Mesodermal cell (in vitro differentiated cells): ENCODE data around the gene PITX2.

ENCODE experiments used
- H3K27ac ChIP-seq: 2 replicates; pipeline ENCODE4 v1.7.0; 2013; ENCODE audit warnings: mild to moderate bottlenecking, low read depth, low read length, moderate library complexity; ENCODE audit not compliant: severe bottlenecking
- H3K36me3 ChIP-seq: 2 replicates; pipeline ENCODE4 v1.7.1; 2013; ENCODE audit warnings: mild to moderate bottlenecking, low read length, moderate library complexity; ENCODE audit not compliant: control insufficient read depth, insufficient read depth
- H3K4me1 ChIP-seq: one replicate; pipeline ENCODE4 v1.7.1; 2013; ENCODE audit warnings: mild to moderate bottlenecking, low read length; ENCODE audit not compliant: insufficient read depth, control insufficient read depth, poor library complexity, severe bottlenecking
- H3K4me3 ChIP-seq: 2 replicates; pipeline ENCODE4 v1.7.0; 2013; ENCODE audit warnings: low read length, control low read depth, mild to moderate bottlenecking; ENCODE audit not compliant: insufficient read depth, poor library complexity, severe bottlenecking; ENCODE audit errors: extremely low read depth
- H3K9me3 ChIP-seq: 2 replicates; pipeline ENCODE4 v1.7.1; 2013; ENCODE audit warnings: mild to moderate bottlenecking, low read length, moderate library complexity; ENCODE audit not compliant: control insufficient read depth
- WGBS, 2 experiments: methylation state at CpG; one replicate each; pipeline ENCODE4 v1.1.5; 2013; ENCODE audit warnings: missing lambda C conversion rate in 2 of 2; ENCODE audit not compliant: insufficient coverage in 2 of 2; 5-methylcytosine and 5-hydroxymethylcytosine counted together

Gene PITX2

DNA sequence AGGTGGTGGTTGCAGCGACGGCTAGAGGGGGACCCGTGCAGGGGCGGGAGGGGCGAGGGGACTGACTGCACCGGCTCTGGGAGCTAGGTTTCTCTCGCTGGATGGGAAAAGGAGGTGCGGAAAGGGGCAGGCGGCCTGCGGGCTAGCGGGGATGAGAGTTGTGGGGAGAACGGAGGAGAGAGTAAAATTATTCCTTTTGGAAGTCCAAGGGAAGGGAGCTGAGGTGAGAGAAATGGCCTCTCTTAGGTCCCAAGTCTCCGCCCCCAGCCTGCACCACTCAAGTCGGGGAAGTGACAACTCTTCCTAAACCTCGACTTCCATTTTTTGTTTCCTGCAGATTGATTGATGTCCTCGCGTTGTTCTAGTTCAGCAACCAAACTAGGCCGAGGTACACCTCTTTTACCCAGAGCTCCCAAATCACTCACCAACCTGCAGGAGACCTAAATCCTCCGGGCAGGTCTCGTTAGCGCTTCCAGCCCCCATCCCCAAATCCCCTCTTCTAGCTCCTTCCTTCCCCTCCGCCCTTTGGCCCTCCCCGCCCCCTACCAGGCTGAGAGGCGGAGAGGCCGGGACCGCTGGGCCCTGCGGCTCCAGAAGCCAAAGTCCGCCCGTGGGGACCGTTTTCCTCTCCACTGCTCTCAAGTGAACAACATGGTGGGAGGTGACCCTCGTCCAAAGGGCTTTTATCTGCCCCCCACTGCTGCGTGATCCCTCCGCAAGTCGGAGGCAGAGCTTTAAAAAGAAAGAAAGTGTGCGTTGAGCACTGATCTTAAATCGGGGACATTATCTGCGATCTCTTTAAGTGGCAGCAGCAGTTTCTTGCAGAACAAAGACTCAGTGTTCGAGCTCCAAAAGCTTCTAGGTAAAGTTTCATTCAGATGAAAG, 7.3 kb downstream of the PITX2 start:
- Histone ChIP-seq H3K27ac (peak overlapping the region; percentile 88), H3K9me3 (peaks cover 7% of the 10 kb centered on the region), H3K4me1 (peaks cover 34% of the 10 kb centered on the region), H3K36me3 (peaks cover 50% of the 10 kb centered on the region), H3K4me3 (peak overlapping the region; percentile 66)
- 0 to 1% methylated on average over 31 to 33 of the region's 38 CpGs for WGBS, 2 experiments

DNA sequence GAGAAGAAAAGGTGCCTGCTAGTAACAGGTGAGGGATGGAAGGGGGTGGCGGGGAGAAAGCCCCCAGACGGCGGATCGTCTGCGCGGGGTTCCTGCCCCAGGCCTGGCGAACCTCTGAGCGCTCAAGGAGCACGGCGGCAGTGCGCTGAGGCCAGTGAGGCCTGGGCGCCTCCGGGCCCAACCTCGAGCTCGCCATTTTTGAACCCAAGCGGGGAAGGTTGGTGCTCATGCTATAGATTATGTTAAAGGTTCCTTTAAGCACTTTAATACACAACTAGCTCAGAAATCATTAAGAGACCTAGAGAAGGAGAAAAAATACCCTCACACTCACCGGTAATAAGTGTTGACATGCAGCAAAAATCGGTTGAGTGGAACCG, 7.9 kb downstream of the PITX2 start:
- peak overlapping the region; percentile 88 for H3K27ac ChIP-seq
- peaks cover 49% of the 10 kb centered on the region for H3K36me3 ChIP-seq
- H3K4me1 ChIP-seq: peaks cover 40% of the 10 kb centered on the region
- WGBS, 2 experiments: 0 to 1% methylated on average over 3 to 10 of the region's 19 CpGs
- H3K4me3 ChIP-seq: peak overlapping the region; percentile 66
- H3K9me3 ChIP-seq: peaks cover 7% of the 10 kb centered on the region

DNA sequence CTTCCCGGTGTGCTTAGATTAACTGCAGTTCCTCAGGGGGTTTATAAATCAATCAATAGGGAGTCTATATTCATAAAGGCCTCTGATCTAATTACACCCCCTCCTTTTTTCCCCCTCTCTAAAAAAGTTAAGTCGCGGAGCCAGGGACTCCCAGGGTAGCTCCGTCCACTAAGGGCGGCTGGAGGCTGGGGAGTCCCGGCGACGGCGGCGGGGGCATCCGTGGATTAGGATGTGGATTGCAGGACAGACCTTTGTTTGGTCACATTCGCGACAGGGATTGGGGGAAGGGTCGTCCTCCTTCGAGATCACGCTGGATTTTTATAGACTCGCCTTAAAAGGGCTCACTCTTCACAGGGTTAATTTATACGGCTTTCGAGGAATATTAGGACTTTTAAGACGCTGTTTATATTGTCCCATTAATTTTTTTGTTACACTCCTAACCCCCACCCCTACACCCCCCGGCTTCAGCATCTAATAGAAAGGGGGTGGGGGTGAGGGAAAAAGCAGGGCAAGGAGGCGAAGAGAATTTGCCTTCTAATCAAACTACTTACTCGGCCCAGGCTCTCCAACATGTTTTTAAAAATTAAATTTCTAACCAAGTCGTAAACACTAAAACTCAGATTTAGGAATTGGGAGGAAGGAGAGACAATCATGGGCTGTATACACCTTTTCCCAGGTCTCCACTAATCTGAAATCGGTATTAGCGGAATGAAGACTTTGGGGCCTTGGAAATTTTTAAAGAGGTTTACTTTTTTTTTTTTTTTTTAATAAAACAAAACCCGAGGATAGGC, 8.5 kb downstream of the PITX2 start:
- Histone ChIP-seq H3K4me3 (peak overlapping the region; percentile 66), H3K4me1 (peaks cover 46% of the 10 kb centered on the region), H3K36me3 (peaks cover 45% of the 10 kb centered on the region), H3K27ac (peak overlapping the region; percentile 88), H3K9me3 (peaks cover 7% of the 10 kb centered on the region)
- WGBS, 2 experiments: 0 to 4% methylated on average over 7 to 14 of the region's 27 CpGs

DNA sequence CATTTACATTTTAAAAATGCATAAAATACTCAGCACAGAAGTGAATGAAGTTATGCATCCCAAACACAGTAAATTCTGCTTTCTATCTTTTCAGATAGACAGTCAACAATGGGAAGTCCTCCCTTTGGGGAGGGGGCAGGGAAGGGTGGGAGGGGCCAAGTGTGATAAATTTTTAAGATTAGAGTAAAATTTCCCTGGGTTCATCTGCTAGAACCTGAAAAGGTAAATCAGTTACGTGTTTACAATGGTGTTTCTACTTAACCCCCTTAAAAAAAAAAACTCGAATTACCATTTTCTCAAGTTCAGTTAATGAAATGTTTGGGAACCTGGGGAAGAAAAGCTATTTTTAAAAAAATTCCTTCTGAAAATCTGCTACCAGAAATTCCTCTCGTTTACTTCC, 9.1 kb downstream of the PITX2 start:
- H3K9me3 ChIP-seq: peaks cover 7% of the 10 kb centered on the region
- peaks cover 40% of the 10 kb centered on the region for H3K36me3 ChIP-seq
- H3K27ac ChIP-seq: peak overlapping the region; percentile 88
- 0% methylated on average over 1 of the region's 3 CpGs; no CpG with 5 or more reads in 1 of the 2 experiments for WGBS, 2 experiments
- peaks cover 42% of the 10 kb centered on the region for H3K4me1 ChIP-seq
- H3K4me3 ChIP-seq: peak overlapping the region; percentile 66

DNA sequence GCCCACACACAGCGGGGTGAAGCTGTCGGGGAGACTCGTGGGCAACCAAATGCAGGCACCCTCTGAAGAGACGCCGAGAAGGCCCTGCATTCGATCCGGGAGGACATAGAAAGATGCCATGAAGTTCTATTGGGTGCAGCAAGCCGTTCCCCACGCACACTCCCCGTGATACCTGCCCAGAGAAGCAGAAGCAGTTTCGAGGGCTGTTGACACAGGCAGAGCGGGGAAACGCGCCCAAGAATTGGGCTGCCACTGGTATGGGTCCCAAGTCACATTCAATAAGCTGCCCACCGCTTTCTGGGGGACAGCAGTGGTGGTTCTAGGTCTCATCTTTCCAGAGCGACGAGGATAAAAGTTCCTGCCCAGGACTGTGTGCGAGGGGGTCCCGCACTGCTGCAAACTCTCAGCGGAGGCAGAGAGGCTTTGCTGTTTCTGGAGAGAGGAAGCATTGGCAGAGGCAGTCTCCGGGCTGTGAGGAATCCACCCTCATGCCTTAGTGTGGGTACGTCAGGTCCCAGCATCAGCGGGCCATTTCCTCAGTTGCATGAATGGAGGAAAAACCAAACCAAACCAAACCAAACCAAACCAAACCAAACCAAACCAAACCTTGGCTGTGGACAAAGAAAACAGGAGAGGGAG, 10.1 kb downstream of the PITX2 start:
- H3K4me1 ChIP-seq: peaks cover 33% of the 10 kb centered on the region
- 93 to 96% methylated on average over 15 to 19 of the region's 23 CpGs for WGBS, 2 experiments

DNA sequence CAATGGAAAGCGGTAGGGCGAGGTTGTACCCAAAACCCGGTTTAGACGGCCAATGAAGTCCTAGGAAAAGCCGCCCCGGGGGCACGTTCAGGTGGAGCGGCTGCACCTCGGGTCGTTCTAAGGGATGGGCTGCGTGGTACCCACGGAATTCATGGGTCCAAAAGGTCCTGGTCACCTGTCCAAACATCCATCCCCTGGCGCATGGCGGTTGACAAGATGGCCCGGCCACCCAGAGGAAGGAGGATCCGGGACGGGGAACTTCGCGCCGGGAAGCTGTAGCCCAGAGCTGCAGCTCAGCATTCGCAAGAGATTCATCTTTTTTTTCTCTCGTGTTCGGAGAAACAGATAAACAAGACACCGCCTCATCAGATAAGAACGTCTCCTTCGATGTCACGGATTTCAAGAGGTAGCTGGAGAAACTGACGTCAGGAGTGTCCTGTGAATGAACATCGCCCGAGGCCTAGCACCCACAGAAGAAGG, 10.9 kb downstream of the PITX2 start:
- H3K36me3 ChIP-seq: peaks cover 42% of the 10 kb centered on the region
- H3K4me3 ChIP-seq: no peak overlapping the region
- no peak overlapping the region for H3K27ac ChIP-seq
- peaks cover 7% of the 10 kb centered on the region for H3K9me3 ChIP-seq
- 95 to 97% methylated on average over 25 to 28 of the region's 30 CpGs for WGBS, 2 experiments
- peaks cover 27% of the 10 kb centered on the region for H3K4me1 ChIP-seq

More for the DNA sequence above, 10.1 kb downstream of the PITX2 start:
- Histone ChIP-seq H3K9me3 (peaks cover 7% of the 10 kb centered on the region), H3K27ac (peak overlapping the region; percentile 10), H3K36me3 (peaks cover 44% of the 10 kb centered on the region), H3K4me3 (peak overlapping the region; percentile 66)

DNA sequence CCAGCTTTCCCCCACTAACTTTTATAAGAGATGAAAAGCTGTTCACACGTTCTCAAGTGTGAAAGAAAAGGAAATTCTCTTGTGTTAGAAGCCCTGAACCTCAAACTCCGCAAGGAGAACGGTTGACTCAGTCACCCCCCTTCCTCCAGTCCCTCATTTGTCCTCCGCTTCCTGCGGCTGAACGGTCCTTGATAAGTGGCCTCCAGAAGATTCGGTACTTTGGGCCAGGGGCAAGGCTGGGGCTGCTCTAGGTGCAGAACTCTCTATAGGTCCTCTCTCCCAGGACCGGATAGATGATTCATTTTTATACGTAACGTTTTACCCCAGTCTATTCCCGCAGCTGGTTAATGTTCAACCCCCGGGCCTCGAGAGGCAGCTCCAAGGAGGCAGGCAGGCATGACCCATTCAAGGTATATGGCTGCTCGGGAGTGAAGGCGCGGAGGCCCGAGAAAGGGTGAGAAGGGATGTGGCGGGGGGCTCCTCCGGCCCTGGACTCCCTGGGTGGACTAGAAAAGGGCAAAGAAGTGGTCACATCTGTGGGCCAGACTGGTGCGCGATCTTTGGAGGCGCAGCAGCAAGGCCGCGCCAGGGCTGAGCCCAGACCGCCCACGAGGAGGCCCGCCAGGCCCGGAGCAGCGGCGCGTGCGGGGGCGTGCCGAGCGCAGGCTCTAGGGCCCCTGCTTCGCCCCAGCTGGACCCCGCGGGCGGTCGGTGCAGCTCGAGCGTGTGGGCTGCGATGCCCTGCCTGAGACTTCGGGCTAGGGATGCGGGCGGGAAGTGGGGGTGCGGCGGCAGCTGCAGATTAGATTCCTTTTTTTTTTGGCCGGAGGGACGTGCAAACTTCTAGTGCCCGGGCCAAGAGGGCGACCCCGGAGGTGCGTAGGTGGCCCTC, 11.7 kb downstream of the PITX2 start:
- peaks cover 20% of the 10 kb centered on the region for H3K4me1 ChIP-seq
- H3K4me3 ChIP-seq: no peak overlapping the region
- no peak overlapping the region for H3K27ac ChIP-seq
- H3K9me3 ChIP-seq: peaks cover 7% of the 10 kb centered on the region
- H3K36me3 ChIP-seq: peaks cover 42% of the 10 kb centered on the region
- WGBS, 2 experiments: 93 to 98% methylated on average over 41 to 45 of the region's 54 CpGs

DNA sequence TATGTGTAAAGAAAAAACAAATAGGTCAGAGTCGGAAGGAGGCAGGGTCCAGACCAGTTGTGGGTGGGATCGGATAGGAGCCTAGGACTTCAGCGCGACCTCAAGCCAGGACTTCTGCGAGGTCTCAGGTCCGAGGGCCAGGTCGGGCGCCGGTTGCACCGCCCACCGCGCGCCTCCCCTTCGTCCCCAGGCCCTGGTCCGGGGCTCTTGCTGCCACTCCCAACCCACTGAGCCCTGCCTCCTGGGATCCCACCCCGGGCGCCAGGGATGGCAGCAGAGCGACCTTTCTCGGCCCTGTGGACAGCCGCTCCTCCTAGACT, 12.3 kb downstream of the PITX2 start:
- Histone ChIP-seq H3K9me3 (peaks cover 7% of the 10 kb centered on the region), H3K4me3 (no peak overlapping the region), H3K36me3 (peaks cover 42% of the 10 kb centered on the region), H3K27ac (no peak overlapping the region), H3K4me1 (peaks cover 19% of the 10 kb centered on the region)
- WGBS, 2 experiments: 86 to 92% methylated on average over 10 to 16 of the region's 20 CpGs

DNA sequence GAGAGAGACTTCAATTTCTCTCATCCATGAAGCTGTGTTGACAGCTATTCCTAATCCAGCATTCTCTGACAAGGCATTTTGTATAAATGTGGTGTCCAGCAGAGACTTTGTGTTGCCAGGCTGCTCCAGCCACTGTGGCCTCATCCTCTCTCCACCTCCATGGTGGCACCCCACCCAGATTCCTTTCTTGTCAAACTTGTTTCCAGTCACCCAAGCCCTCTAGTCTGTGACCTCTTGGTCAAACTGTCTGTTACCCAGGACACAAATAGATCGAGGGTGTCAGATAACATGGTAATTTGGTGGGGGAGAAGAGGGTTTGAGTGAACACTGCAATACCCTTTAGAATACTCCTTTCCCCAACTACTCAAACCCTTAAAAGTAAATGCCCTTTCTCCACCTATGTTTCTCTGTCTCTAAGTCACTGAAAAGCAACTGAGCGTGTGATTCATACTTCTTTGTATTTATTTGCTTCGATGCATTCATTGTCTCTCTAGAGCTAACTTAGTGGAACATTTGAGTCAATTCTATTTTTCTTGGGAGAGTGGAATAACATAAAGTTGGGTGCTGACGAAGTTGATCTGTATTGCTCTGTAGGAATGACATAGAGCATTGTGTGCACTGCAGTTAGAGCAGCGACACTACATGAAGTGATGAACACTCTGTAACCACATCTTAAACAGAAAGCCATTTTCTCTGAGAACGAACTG, 13.7 kb downstream of the PITX2 start:
- WGBS, 2 experiments: 81 to 84% methylated on average over 4 of the region's 6 CpGs
- H3K36me3 ChIP-seq: peaks cover 42% of the 10 kb centered on the region
- H3K4me3 ChIP-seq: no peak overlapping the region
- H3K4me1 ChIP-seq: peaks cover 19% of the 10 kb centered on the region
- peak overlapping the region; percentile 3 for H3K27ac ChIP-seq
- peaks cover 7% of the 10 kb centered on the region for H3K9me3 ChIP-seq
